Epithelial cell of proximal tubule (primary cell): ENCODE measurements around the gene CATSPERB. TPM values are rescaled to one million over a fixed set of nuclear protein-coding genes. Genes with fewer than 3 reads are reported as not detected.
A peak's percentile ranks its signal among the peaks of the same experiment; 100 is the strongest.
"Not testable (repeated sequence)": the region's sequence is repeated elsewhere in the genome, so short reads cannot be mapped to it uniquely, and the experiment has no call there.

Source experiments
- DNase-seq: peaks from one replicate; pipeline ENCODE4 v3.0.0-alpha.2; 2011; ENCODE audit warnings: low read depth
- H3K4me3 ChIP-seq: 2 replicates; pipeline ENCODE4 v1.5.1; 2011; ENCODE audit warnings: low read depth, mild to moderate bottlenecking, low read length
- CTCF ChIP-seq: conservative IDR thresholded peaks from 2 replicates; pipeline ENCODE4 v1.5.1; 2012; ENCODE audit warnings: low read depth, mild to moderate bottlenecking, low read length
- total RNA-seq: library from RNA; depleted of rRNA; stranded (reverse); fragments of >200 nt; gene quantifications from 2 replicates; pipeline ENCODE4 v1.2.3, GENCODE V29; 2015

Gene CATSPERB
- total RNA-seq, 1 donor from 2014 or later: not detected

GRCh38 chr14:91693346-91693745 is 38.5 kb downstream of the CATSPERB start:
- peak; percentile 50 for DNase-seq
- no peak for TF ChIP-seq CTCF

GRCh38 chr14:91692075-91692474 is 39.8 kb downstream of the CATSPERB start:
- no peak for TF ChIP-seq CTCF
- no peak for DNase-seq
- H3K4me3 ChIP-seq: no peak overlapping the region

More at GRCh38 chr14:91693346-91693745, 38.5 kb downstream of the CATSPERB start:
- H3K4me3 ChIP-seq: no peak overlapping the region

GRCh38 chr14:91689608-91690007 is 42.3 kb downstream of the CATSPERB start:
- no peak for DNase-seq
- TF ChIP-seq CTCF: no peak
- no peak overlapping the region for H3K4me3 ChIP-seq

GRCh38 chr14:91687436-91687835 is 44.5 kb downstream of the CATSPERB start:
- DNase-seq, H3K4me3 ChIP-seq: not testable (repeated sequence)

GRCh38 chr14:91685600-91685999 is 46.3 kb downstream of the CATSPERB start:
- no peak overlapping the region for H3K4me3 ChIP-seq
- no peak for TF ChIP-seq CTCF
- no peak for DNase-seq

GRCh38 chr14:91681893-91682563 is 49.9 kb downstream of the CATSPERB start:
- no peak for DNase-seq
- no peak for TF ChIP-seq CTCF

GRCh38 chr14:91681118-91681517 is 50.8 kb downstream of the CATSPERB start:
- no peak for TF ChIP-seq CTCF
- no peak for DNase-seq
- no peak overlapping the region for H3K4me3 ChIP-seq

More at GRCh38 chr14:91681893-91682563, 49.9 kb downstream of the CATSPERB start:
- no peak overlapping the region for H3K4me3 ChIP-seq
